GM23338 (cell line): Measurements from ENCODE around the gene TANGO2. TPM values are rescaled to one million over a fixed set of nuclear protein-coding genes. Genes with fewer than 3 reads are reported as not detected.

Experiments used
- ATAC-seq: fragments of 200-7000 bp; cut with Tn5 transposase; 3 replicates; pipeline ENCODE4 v1.9.1; 2020
- DNase-seq: peaks from one replicate; pipeline ENCODE4 v3.0.0-alpha.2; 2015; ENCODE audit warnings: low spot score
- H2AFZ ChIP-seq: fragments of 200-600 bp; sonication (generic); 2 replicates; pipeline ENCODE4 v1.8.0; 2016; ENCODE audit warnings: antibody characterized with exemption, mild to moderate bottlenecking, moderate library complexity
- H3F3A ChIP-seq: fragments of 200-600 bp; sonication (generic); replicated peaks from 2 replicates; pipeline ENCODE4 v1.8.0; 2017; ENCODE audit warnings: antibody characterized with exemption, mixed run types, low read depth
- H3K27ac ChIP-seq: fragments of 200-600 bp; sonication (generic); 2 replicates; pipeline ENCODE4 v1.6.1; 2016; ENCODE audit warnings: low read depth
- H3K27me3 ChIP-seq: fragments of 200-600 bp; sonication (generic); 2 replicates; pipeline ENCODE4 v1.8.0; 2016; ENCODE audit warnings: mild to moderate bottlenecking, mixed run types, moderate library complexity; ENCODE audit not compliant: insufficient read depth
- H3K36me3 ChIP-seq: fragments of 200-600 bp; sonication (generic); 2 replicates; pipeline ENCODE4 v1.8.0; 2016; ENCODE audit warnings: mild to moderate bottlenecking; ENCODE audit not compliant: insufficient read depth
- H3K4me1 ChIP-seq: fragments of 200-600 bp; sonication (generic); 2 replicates; pipeline ENCODE4 v1.8.0; 2016; ENCODE audit warnings: mild to moderate bottlenecking, moderate library complexity; ENCODE audit not compliant: insufficient read depth
- H3K4me2 ChIP-seq: fragments of 200-600 bp; sonication (generic); 2 replicates; pipeline ENCODE4 v1.7.1; 2017; ENCODE audit warnings: mixed run types
- H3K4me3 ChIP-seq: fragments of 200-600 bp; sonication (generic); 2 replicates; pipeline ENCODE4 v1.6.1; 2016; ENCODE audit warnings: mixed run types
- H3K79me2 ChIP-seq: fragments of 200-600 bp; sonication (generic); replicated peaks from 2 replicates; pipeline ENCODE4 v1.8.0; 2017; ENCODE audit warnings: mild to moderate bottlenecking; ENCODE audit not compliant: insufficient read depth
- H3K9me2 ChIP-seq: fragments of 200-600 bp; sonication (generic); 2 replicates; pipeline ENCODE4 v1.8.0; 2017; ENCODE audit not compliant: insufficient read depth
- H4K20me1 ChIP-seq: fragments of 200-600 bp; sonication (generic); replicated peaks from 2 replicates; pipeline ENCODE4 v1.8.0; 2017; ENCODE audit warnings: mild to moderate bottlenecking; ENCODE audit not compliant: insufficient read depth
- H3K27ac Mint-ChIP-seq: 2 replicates; pipeline ENCODE4 v1.8.0; 2020; ENCODE audit warnings: inconsistent platforms, mild to moderate bottlenecking, moderate library complexity, mixed read lengths
- H3K27me3 Mint-ChIP-seq: 3 replicates; pipeline ENCODE4 v1.8.0; 2022; ENCODE audit warnings: low read depth, mild to moderate bottlenecking, moderate library complexity, mixed read lengths, inconsistent platforms; ENCODE audit not compliant: insufficient read depth, poor library complexity
- H3K36me3 Mint-ChIP-seq: 3 replicates; pipeline ENCODE4 v1.8.0; 2021; ENCODE audit warnings: low read depth, mild to moderate bottlenecking, inconsistent platforms, moderate library complexity, mixed read lengths
- H3K4me1 Mint-ChIP-seq: 3 replicates; pipeline ENCODE4 v1.8.0; 2020; ENCODE audit warnings: mild to moderate bottlenecking, inconsistent platforms, mixed read lengths
- H3K4me3 Mint-ChIP-seq: 3 replicates; pipeline ENCODE4 v1.8.0; 2021; ENCODE audit warnings: moderate library complexity, mild to moderate bottlenecking, inconsistent platforms, mixed read lengths
- H3K9me3 Mint-ChIP-seq: 3 replicates; pipeline ENCODE4 v1.8.0; 2020; ENCODE audit warnings: moderate library complexity, mild to moderate bottlenecking, inconsistent platforms, mixed read lengths
- JUNB ChIP-seq: IDR thresholded peaks from one replicate; pipeline ENCODE4 v1.6.1; 2016; ENCODE audit warnings: antibody characterized with exemption; ENCODE audit not compliant: unreplicated experiment
- ZNF331 ChIP-seq: fragments of 250-450 bp; sonication (Bioruptor Pico); IDR thresholded peaks from 2 replicates; pipeline ENCODE4 v1.5.0; 2020; ENCODE audit warnings: low read depth, mild to moderate bottlenecking, moderate library complexity
- polyA plus RNA-seq: library from polyadenylated mRNA; unstranded; fragments of >200 nt; fragmentation: Nextera tagmentation; extraction: Ambion mirVana; gene quantifications from 2 replicates; pipeline ENCODE4 v1.2.1, GENCODE V29; 2016
- total RNA-seq: library from RNA; depleted of rRNA; stranded (reverse); fragments of >200 nt; shearing (Covaris generic); gene quantifications from 2 replicates; pipeline ENCODE4 v1.2.3, GENCODE V29; 2014
- TF ChIP-seq, protein P1 (sequence below): fragments of 250-450 bp; sonication (Bioruptor Pico); IDR thresholded peaks from 2 replicates; pipeline ENCODE4 v1.5.0; 2020; ENCODE audit warnings: mild to moderate bottlenecking, moderate library complexity
- TF ChIP-seq, protein P2 (sequence below): IDR thresholded peaks from 2 replicates; pipeline ENCODE4 v1.6.1; 2016; ENCODE audit warnings: antibody characterized with exemption

The TANGO2 gene
- total and polyA plus RNA-seq, 2 experiments from 2014 or later = 6.9 to 15.0 TPM

DNA sequence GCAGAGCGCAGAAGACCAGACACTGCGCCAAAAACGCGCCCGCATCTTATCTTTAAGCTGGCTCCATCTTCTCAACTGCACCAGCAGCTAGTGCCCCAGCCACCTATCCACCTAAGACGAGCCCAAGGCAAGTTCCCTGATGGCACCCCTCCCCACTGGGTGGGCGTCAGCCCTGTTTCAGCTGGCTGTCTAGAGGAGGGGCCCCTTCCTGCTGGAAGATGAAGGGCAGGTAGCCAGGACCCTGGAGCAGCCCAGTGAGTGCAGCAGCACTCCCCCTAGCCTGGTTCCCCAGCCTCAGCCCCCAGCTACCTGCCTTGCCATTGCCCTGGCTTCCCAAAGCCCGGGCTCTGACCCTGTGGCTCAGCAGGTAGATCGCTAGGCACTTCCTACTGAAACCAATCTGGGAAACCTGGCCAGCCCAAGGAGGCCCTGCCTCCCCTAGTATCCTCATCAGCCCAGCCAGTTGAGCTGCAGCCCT is 32.5 kb upstream of the TANGO2 start:
- peaks cover 7% of the 10 kb centered on the region for H3K27me3 Mint-ChIP-seq
- DNase-seq (no peak), ATAC-seq (no peak)
- H3K4me1 Mint-ChIP-seq = peaks cover 3% of the 10 kb centered on the region; the same call in 2 of the 3 replicates
- Histone ChIP-seq H4K20me1 (no peaks in the 10 kb centered on the region), H3K79me2 (peaks cover 9% of the 10 kb centered on the region), H3K27ac (no peak overlapping the region), H3K4me1 (peaks cover 8% of the 10 kb centered on the region; the same call in 1 of the 2 replicates), H3K4me2 (no peak overlapping the region), H3K36me3 (no peaks in the 10 kb centered on the region), H3K9me2 (no peaks in the 10 kb centered on the region), H3K27me3 (no peaks in the 10 kb centered on the region), H3F3A (no peaks in the 10 kb centered on the region), H3K4me3 (no peak overlapping the region), H2AFZ (no peak overlapping the region)
- H3K27ac Mint-ChIP-seq = no peak overlapping the region
- TF ChIP-seq, protein P1, sequence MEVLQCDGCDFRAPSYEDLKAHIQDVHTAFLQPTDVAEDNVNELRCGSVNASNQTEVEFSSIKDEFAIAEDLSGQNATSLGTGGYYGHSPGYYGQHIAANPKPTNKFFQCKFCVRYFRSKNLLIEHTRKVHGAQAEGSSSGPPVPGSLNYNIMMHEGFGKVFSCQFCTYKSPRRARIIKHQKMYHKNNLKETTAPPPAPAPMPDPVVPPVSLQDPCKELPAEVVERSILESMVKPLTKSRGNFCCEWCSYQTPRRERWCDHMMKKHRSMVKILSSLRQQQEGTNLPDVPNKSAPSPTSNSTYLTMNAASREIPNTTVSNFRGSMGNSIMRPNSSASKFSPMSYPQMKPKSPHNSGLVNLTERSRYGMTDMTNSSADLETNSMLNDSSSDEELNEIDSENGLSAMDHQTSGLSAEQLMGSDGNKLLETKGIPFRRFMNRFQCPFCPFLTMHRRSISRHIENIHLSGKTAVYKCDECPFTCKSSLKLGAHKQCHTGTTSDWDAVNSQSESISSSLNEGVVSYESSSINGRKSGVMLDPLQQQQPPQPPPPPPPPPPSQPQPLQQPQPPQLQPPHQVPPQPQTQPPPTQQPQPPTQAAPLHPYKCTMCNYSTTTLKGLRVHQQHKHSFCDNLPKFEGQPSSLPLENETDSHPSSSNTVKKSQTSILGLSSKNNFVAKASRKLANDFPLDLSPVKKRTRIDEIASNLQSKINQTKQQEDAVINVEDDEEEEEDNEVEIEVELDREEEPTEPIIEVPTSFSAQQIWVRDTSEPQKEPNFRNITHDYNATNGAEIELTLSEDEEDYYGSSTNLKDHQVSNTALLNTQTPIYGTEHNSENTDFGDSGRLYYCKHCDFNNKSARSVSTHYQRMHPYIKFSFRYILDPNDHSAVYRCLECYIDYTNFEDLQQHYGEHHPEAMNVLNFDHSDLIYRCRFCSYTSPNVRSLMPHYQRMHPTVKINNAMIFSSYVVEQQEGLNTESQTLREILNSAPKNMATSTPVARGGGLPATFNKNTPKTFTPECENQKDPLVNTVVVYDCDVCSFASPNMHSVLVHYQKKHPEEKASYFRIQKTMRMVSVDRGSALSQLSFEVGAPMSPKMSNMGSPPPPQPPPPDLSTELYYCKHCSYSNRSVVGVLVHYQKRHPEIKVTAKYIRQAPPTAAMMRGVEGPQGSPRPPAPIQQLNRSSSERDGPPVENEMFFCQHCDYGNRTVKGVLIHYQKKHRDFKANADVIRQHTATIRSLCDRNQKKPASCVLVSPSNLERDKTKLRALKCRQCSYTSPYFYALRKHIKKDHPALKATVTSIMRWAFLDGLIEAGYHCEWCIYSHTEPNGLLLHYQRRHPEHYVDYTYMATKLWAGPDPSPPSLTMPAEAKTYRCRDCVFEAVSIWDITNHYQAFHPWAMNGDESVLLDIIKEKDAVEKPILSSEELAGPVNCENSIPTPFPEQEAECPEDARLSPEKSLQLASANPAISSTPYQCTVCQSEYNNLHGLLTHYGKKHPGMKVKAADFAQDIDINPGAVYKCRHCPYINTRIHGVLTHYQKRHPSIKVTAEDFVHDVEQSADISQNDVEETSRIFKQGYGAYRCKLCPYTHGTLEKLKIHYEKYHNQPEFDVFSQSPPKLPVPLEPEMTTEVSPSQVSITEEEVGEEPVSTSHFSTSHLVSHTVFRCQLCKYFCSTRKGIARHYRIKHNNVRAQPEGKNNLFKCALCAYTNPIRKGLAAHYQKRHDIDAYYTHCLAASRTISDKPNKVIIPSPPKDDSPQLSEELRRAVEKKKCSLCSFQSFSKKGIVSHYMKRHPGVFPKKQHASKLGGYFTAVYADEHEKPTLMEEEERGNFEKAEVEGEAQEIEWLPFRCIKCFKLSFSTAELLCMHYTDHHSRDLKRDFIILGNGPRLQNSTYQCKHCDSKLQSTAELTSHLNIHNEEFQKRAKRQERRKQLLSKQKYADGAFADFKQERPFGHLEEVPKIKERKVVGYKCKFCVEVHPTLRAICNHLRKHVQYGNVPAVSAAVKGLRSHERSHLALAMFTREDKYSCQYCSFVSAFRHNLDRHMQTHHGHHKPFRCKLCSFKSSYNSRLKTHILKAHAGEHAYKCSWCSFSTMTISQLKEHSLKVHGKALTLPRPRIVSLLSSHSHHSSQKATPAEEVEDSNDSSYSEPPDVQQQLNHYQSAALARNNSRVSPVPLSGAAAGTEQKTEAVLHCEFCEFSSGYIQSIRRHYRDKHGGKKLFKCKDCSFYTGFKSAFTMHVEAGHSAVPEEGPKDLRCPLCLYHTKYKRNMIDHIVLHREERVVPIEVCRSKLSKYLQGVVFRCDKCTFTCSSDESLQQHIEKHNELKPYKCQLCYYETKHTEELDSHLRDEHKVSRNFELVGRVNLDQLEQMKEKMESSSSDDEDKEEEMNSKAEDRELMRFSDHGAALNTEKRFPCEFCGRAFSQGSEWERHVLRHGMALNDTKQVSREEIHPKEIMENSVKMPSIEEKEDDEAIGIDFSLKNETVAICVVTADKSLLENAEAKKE (CRISPR knock-in tag) = no peak
- TF ChIP-seq, protein P2, sequence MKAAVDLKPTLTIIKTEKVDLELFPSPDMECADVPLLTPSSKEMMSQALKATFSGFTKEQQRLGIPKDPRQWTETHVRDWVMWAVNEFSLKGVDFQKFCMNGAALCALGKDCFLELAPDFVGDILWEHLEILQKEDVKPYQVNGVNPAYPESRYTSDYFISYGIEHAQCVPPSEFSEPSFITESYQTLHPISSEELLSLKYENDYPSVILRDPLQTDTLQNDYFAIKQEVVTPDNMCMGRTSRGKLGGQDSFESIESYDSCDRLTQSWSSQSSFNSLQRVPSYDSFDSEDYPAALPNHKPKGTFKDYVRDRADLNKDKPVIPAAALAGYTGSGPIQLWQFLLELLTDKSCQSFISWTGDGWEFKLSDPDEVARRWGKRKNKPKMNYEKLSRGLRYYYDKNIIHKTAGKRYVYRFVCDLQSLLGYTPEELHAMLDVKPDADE = no peak
- TF ChIP-seq ZNF331 (CRISPR knock-in tag) (no peak), JUNB (no peak)
- H3K9me3 Mint-ChIP-seq = no peaks in the 10 kb centered on the region
- no peak overlapping the region for H3K4me3 Mint-ChIP-seq
- no peaks in the 10 kb centered on the region for H3K36me3 Mint-ChIP-seq
